Fibroblast of villous mesenchyme (primary cell): ENCODE data around the gene C19orf12. TPM values are rescaled to one million over a fixed set of nuclear protein-coding genes. Genes with fewer than 3 reads are reported as not detected.
A peak's percentile ranks its signal among the peaks of the same experiment; 100 is the strongest.

ENCODE experiments used
- DNase-seq: peaks from one replicate; pipeline ENCODE4 v3.0.0-alpha.2; 2010; ENCODE audit warnings: low read depth
- H3K4me3 ChIP-seq: 2 replicates; pipeline ENCODE4 v1.5.1; 2011; ENCODE audit warnings: low read depth, mild to moderate bottlenecking, low read length
- CTCF ChIP-seq: IDR thresholded peaks from 2 replicates; pipeline ENCODE4 v1.5.1; 2012; ENCODE audit warnings: low read depth, mild to moderate bottlenecking, low read length; ENCODE audit not compliant: insufficient read depth
- total RNA-seq: library from RNA; depleted of rRNA; stranded (reverse); fragments of >200 nt; gene quantifications from 2 replicates; pipeline ENCODE4 v1.2.3, GENCODE V29; 2012

Gene C19orf12
- total RNA-seq, 1 donor: 38.4 TPM

- H3K4me3 ChIP-seq: peak overlapping the region; percentile 0
- DNase-seq: no peak
- no peak for TF ChIP-seq CTCF
These were observed 47.7 kb downstream of the C19orf12 start for GRCh38 chr19:29667387-29667783.

GRCh38 chr19:29666578-29667386 is 48.3 kb downstream of the C19orf12 start:
- peak; percentile 81 for DNase-seq
- peak overlapping the region; percentile 80 for H3K4me3 ChIP-seq
- TF ChIP-seq CTCF: peak; percentile 4

GRCh38 chr19:29665826-29666577 is 49.1 kb downstream of the C19orf12 start:
- DNase-seq: peak; percentile 64
- TF ChIP-seq CTCF: no peak
- peak overlapping the region; percentile 80 for H3K4me3 ChIP-seq

- peak; percentile 76 for DNase-seq
- TF ChIP-seq CTCF: no peak
- peak within 1 kb of the TSS; percentile 80 for H3K4me3 ChIP-seq
These were observed 49.7 kb downstream of the C19orf12 start, which contains the start of gene PLEKHF1 for GRCh38 chr19:29665215-29665825. TSS of gene PLEKHF1 (plus strand) at chr19:29665461. CDS start at chr19:29673840, 8,379 bp downstream.

- TF ChIP-seq CTCF: no peak
- DNase-seq: no peak
- peak overlapping the region; percentile 56 for H3K4me3 ChIP-seq
These were observed 50.3 kb downstream of the C19orf12 start for GRCh38 chr19:29664753-29665214.

GRCh38 chr19:29663861-29664752 is 51.0 kb downstream of the C19orf12 start:
- DNase-seq: peak; percentile 57
- no peak for TF ChIP-seq CTCF
- H3K4me3 ChIP-seq: no peak overlapping the region
